Progenitor cell of endocrine pancreas (in vitro differentiated cells): Measurements from ENCODE around the gene SEPTIN8. TPM values are rescaled to one million over a fixed set of nuclear protein-coding genes. Genes with fewer than 3 reads are reported as not detected.

Source experiments
- DNase-seq: peaks from one replicate; pipeline ENCODE4 v3.0.0; 2021; ENCODE audit warnings: low spot score; ENCODE audit not compliant: unreplicated experiment
- H3K27ac Mint-ChIP-seq: 2 replicates; pipeline ENCODE4 v1.8.0; 2021; ENCODE audit warnings: mild to moderate bottlenecking, moderate library complexity, mixed read lengths
- H3K27me3 Mint-ChIP-seq: 2 replicates; pipeline ENCODE4 v1.8.0; 2021; ENCODE audit warnings: mixed read lengths
- H3K36me3 Mint-ChIP-seq: 2 replicates; pipeline ENCODE4 v1.8.0; 2022; ENCODE audit warnings: mixed read lengths; ENCODE audit not compliant: insufficient read depth
- H3K4me1 Mint-ChIP-seq: 2 replicates; pipeline ENCODE4 v1.8.0; 2021; ENCODE audit warnings: low read depth, mixed read lengths
- H3K4me3 Mint-ChIP-seq: 2 replicates; pipeline ENCODE4 v1.8.0; 2021; ENCODE audit warnings: low read depth, mild to moderate bottlenecking, moderate library complexity, mixed read lengths
- H3K9me3 Mint-ChIP-seq: 2 replicates; pipeline ENCODE4 v1.8.0; 2021; ENCODE audit warnings: low read depth, mixed read lengths
- CTCF ChIP-seq: fragments of 200-600 bp; sonication (generic); IDR thresholded peaks from one replicate; pipeline ENCODE4 v1.5.0; 2021; ENCODE audit warnings: antibody characterized with exemption, mild to moderate bottlenecking; ENCODE audit not compliant: unreplicated experiment
- total RNA-seq: library from RNA; stranded (reverse); gene quantifications from 2 replicates; pipeline ENCODE4 v1.2.1, GENCODE V29; 2021

SEPTIN8 gene
- total RNA-seq, 1 donor from 2014 or later, result 67.2 TPM

DNA sequence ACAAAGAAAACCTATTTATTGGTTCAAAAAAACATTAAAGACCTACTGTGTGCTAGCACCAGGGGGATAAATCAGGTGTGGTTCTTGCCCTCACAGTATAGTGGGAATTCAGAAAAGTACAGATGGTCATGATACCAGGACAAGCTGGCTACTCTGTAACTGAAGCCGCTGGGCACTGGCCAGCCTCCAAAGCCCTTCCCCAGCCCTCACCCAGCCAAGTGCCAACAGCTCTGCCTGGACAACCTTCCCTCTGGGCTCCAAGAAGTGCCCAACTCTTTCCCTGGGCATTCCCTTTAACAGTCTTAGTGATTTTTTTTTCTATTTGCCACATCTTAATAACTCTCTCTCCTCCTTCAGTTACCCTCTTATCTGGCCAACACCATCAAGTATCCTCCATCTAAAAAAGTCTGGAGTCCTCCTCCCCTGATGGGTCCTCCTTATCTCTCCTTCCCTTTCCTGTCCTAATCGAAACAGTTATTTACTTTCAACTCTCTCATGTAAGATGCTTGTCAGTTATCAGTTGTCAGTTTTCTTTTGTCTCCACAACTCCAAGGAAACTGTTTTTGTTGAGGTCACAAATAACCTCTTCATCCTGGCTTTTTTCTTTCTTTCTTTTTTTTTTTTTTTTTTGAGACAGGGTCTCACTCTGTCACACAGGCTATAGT, 13.3 kb upstream of the SEPTIN8 start:
- H3K4me3 Mint-ChIP-seq, result no peak overlapping the region
- H3K4me1 Mint-ChIP-seq, result peaks cover 19% of the 10 kb centered on the region
- no peak for TF ChIP-seq CTCF
- H3K36me3 Mint-ChIP-seq, result no peaks in the 10 kb centered on the region
- DNase-seq, result no peak
- H3K27ac Mint-ChIP-seq, result no peak overlapping the region
- H3K9me3 Mint-ChIP-seq, result no peaks in the 10 kb centered on the region
- H3K27me3 Mint-ChIP-seq, result peaks cover 14% of the 10 kb centered on the region

DNA sequence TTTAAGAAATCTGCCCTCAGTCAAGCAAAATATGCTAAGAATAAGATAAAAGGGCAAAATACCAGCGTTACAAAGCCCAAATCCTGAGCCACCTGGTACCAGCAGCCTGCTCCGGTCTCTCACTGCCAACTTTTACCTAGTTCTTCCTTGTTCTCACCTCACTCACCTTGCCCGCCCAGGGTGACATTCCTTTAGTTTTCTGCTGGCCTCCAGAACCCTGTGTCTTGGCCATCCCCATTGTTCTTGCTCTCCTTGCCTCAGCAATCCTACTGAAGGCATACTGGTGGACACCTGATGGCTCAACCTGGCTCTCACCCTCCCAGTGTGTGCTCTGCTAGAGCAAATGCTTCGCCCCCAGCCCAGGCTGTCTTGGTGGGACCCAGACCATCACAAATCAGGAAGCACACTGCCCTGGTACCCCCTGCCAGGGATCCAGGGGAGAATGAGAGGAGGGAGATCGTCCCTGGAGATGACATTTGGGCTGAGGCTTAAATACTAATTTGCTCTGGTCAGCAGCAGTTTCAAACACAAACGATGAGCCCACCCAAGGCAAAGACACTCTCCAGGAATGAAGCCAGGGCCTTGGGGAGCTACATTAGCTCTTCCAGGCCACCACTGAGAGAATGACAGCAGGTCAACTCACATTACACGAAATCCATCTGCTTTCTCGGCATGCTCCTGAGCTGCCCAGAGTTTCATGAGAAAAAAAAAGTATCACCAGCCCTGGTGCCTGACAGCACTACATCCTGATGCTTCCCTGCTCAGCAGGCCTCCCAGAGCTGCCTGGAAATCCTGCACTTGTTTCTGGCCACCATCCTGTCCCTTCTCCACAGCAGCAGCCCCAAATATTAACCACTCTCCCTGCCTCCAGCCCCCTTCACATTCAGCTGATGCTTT, 12.2 kb upstream of the SEPTIN8 start:
- H3K27ac Mint-ChIP-seq, result peak overlapping the region; percentile 9
- no peak for DNase-seq
- H3K4me3 Mint-ChIP-seq, result no peak overlapping the region
- H3K4me1 Mint-ChIP-seq, result peaks cover 19% of the 10 kb centered on the region
- H3K9me3 Mint-ChIP-seq, result no peaks in the 10 kb centered on the region
- peaks cover 19% of the 10 kb centered on the region for H3K27me3 Mint-ChIP-seq
- no peaks in the 10 kb centered on the region for H3K36me3 Mint-ChIP-seq
- TF ChIP-seq CTCF, result no peak

DNA sequence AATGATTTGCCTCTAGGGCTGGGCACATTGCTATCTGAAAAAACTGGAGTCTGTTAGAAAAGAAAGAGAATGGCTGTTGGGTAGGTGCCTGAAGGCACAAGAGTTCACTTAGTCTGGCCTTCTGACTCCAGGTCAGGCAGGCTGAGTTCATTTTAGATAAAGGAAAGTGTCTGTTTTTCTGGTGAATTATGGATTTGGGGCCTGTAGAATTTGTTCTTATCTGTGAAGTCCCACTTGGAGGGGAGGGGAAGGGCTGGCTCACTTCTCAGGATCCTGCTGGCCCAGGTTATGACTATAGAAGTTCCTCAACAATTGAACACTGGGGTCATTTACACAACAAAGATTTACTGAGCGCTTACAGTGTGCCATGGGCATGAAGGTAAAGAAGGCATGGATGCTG, 11.5 kb upstream of the SEPTIN8 start:
- no peak overlapping the region for H3K4me3 Mint-ChIP-seq
- no peaks in the 10 kb centered on the region for H3K36me3 Mint-ChIP-seq
- no peaks in the 10 kb centered on the region for H3K9me3 Mint-ChIP-seq
- peaks cover 19% of the 10 kb centered on the region for H3K27me3 Mint-ChIP-seq
- no peak for DNase-seq
- TF ChIP-seq CTCF, result no peak
- peaks cover 19% of the 10 kb centered on the region for H3K4me1 Mint-ChIP-seq
- H3K27ac Mint-ChIP-seq, result no peak overlapping the region

- Mint-ChIP-seq H3K4me1 (peaks cover 19% of the 10 kb centered on the region), H3K36me3 (no peaks in the 10 kb centered on the region), H3K4me3 (no peak overlapping the region), H3K27ac (no peak overlapping the region), H3K27me3 (peaks cover 20% of the 10 kb centered on the region), H3K9me3 (no peaks in the 10 kb centered on the region)
- no peak for DNase-seq
- TF ChIP-seq CTCF, result no peak
These were observed 10.0 kb upstream of the SEPTIN8 start for GRCh38 chr5:132787076-132787475.

DNA sequence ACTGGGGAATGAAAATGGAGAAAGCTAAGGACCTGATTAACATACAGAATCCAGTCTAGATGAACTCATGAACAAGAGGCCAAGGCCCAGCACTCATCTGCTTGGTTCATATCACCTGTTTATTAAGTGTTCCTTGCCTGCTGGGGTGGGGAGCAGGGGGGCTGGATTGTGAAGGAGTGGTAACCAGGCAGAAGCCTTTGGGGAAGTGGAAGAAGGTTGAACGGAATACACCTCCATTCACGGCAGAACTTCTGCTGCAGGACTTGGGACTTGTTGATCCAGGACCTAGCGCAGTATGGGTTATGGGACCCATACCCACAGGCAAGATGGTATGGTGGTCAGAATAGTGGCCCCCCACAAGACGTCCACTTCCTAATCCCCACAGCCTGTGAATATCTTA, 8.8 kb upstream of the SEPTIN8 start:
- H3K27ac Mint-ChIP-seq, result no peak overlapping the region
- peaks cover 19% of the 10 kb centered on the region for H3K4me1 Mint-ChIP-seq
- H3K36me3 Mint-ChIP-seq, result no peaks in the 10 kb centered on the region
- H3K9me3 Mint-ChIP-seq, result no peaks in the 10 kb centered on the region
- DNase-seq, result no peak
- TF ChIP-seq CTCF, result no peak
- no peak overlapping the region for H3K4me3 Mint-ChIP-seq
- H3K27me3 Mint-ChIP-seq, result peaks cover 31% of the 10 kb centered on the region
